ENCODE data around the gene PTGIS.

DNA sequence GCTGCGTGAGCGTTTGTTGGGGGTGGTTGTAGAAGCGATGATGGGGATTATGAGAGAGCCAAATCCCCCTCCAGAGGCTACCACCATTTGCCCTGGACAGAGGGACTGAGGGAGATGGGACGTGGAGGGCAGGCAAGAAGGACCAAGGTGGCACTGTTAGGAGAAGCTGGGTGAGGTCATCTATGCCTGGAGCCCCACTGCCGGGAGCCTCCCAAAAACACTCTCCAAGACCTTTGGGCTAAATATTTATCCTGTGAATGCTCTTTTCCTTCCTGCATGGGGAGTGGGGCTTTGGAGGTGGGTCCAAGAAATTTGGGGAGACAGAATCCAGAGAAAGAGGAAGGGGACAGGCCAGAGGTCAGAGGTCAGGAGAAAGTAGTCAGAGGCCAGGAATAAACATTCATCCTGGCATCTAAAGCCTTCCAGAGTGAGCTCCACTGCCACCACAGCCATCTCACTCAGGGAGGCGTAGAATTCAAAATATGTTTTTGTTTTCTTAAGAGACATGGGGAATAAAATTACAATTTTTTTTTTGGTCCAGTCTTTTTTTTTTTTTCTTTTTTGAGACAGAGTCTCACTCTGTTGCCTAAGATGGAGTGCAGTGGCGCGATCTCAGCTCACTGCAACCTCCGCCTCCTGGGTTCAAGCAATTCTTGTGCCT, 17.8 kb upstream of the PTGIS start:
- no peak for TF ChIP-seq CTCF (IDR thresholded peaks at IDR 0.05)
- TF ChIP-seq EZH2phosphoT487 (IDR thresholded peaks at IDR 0.05): no peak
- TF ChIP-seq EZH2 (IDR thresholded peaks at IDR 0.05): no peak
